Activated CD8-positive, alpha-beta memory T cell treated with anti-CD3 and anti-CD28 coated beads, Interleukin-2, amount 50 U/mL, for 24 hours (primary cell): ENCODE data around the gene ABR.

Experiments
- DNase-seq: peaks from one replicate; pipeline ENCODE4 v3.0.0-alpha.2; 2020; ENCODE audit errors: extremely low read depth

The ABR gene

GRCh38 chr17:1179818-1180742 lies at the start of gene ABR:
TSS of gene ABR (minus strand) at chr17:1179981. CDS start at chr17:1179727, 254 bp downstream.
- DNase-seq: no peak

- no peak for DNase-seq
Observed at GRCh38 chr17:1229349-1229899, 49.6 kb upstream of the ABR start.

- DNase-seq: no peak
Observed at GRCh38 chr17:1228781-1229348, 49.1 kb upstream of the ABR start.

- no peak for DNase-seq
Observed at GRCh38 chr17:1227917-1228780, 48.4 kb upstream of the ABR start.

- DNase-seq: no peak
Observed at GRCh38 chr17:1227365-1227764, 47.6 kb upstream of the ABR start.

GRCh38 chr17:1226308-1226707 lies 46.5 kb upstream of the ABR start:
- DNase-seq: no peak

GRCh38 chr17:1224330-1224729 lies 44.5 kb upstream of the ABR start:
- DNase-seq: no peak

GRCh38 chr17:1223662-1224061 lies 43.9 kb upstream of the ABR start:
- no peak for DNase-seq

GRCh38 chr17:1222321-1222720 lies 42.5 kb upstream of the ABR start:
- no peak for DNase-seq

GRCh38 chr17:1221209-1221608 lies 41.4 kb upstream of the ABR start:
- DNase-seq: no peak

- no peak for DNase-seq
Observed at GRCh38 chr17:1220346-1220745, 40.6 kb upstream of the ABR start.

- DNase-seq: no peak
Observed at GRCh38 chr17:1217089-1217385, 37.3 kb upstream of the ABR start.

GRCh38 chr17:1216217-1217088 lies 36.7 kb upstream of the ABR start:
- DNase-seq: no peak

- no peak for DNase-seq
Observed at GRCh38 chr17:1212946-1213345, 33.2 kb upstream of the ABR start.

- no peak for DNase-seq
Observed at GRCh38 chr17:1211287-1211686, 31.5 kb upstream of the ABR start.

GRCh38 chr17:1208966-1209365 lies 29.2 kb upstream of the ABR start:
- no peak for DNase-seq

GRCh38 chr17:1206026-1206777 lies 26.4 kb upstream of the ABR start:
- DNase-seq: no peak

- no peak for DNase-seq
Observed at GRCh38 chr17:1203967-1204291, 24.1 kb upstream of the ABR start.

- DNase-seq: no peak
Observed at GRCh38 chr17:1203111-1203966, 23.6 kb upstream of the ABR start.

- DNase-seq: no peak
Observed at GRCh38 chr17:1202291-1202690, 22.5 kb upstream of the ABR start.
